Activated CD8-positive, alpha-beta memory T cell treated with anti-CD3 and anti-CD28 coated beads for 4 hours (primary cell): Measurements from ENCODE around the gene FAM180A.
"Not testable (repeated sequence)": the region's sequence is repeated elsewhere in the genome, so short reads cannot be mapped to it uniquely, and the experiment has no call there.

ENCODE experiments used
- DNase-seq, 2 donors: peaks; one replicate each; pipeline ENCODE4 v3.0.0-alpha.2; 2020; ENCODE audit warnings: low read depth in 2 of 2

The FAM180A gene

DNA sequence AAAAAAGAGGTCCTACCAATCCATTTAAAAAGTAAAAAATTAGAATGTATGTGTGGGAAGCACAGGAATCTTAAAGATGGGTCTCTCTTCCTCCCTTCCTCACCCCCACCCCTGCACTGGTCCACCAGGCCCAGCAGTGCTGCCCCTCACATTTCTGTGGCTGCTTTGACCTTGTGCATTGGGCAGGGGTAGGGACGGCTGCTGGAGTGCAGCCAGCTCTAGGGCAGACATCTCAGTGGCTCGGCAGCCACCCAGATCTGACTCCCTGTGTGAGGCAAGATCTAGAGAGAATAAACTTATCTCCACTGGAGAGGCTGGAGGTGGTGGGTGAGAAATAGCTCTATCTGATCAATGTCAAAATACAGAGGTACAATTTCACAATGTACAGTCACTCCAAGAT is 6.7 kb downstream of the FAM180A start:
- DNase-seq = no peak

- no peak for DNase-seq
Observed at GRCh38 chr7:135740889-135741288, 7.7 kb downstream of the FAM180A start.

DNA sequence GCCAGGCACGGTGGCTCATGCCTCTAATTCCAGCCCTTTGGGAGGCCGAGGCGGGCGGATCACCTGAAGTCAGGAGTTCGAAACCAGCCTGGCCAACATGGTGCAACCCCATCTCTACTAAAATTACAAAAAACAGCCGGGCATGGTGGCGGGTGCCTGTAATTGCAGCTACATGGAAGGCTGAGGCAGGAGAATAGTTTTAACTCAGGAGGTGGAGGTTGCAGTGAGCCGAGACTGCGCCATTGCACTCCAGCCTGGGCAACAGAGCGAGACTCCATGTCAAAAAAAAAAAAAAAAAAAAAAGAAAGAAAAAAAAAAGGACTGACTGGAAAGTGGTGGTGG is 11.3 kb downstream of the FAM180A start:
- not testable (repeated sequence) for DNase-seq

DNA sequence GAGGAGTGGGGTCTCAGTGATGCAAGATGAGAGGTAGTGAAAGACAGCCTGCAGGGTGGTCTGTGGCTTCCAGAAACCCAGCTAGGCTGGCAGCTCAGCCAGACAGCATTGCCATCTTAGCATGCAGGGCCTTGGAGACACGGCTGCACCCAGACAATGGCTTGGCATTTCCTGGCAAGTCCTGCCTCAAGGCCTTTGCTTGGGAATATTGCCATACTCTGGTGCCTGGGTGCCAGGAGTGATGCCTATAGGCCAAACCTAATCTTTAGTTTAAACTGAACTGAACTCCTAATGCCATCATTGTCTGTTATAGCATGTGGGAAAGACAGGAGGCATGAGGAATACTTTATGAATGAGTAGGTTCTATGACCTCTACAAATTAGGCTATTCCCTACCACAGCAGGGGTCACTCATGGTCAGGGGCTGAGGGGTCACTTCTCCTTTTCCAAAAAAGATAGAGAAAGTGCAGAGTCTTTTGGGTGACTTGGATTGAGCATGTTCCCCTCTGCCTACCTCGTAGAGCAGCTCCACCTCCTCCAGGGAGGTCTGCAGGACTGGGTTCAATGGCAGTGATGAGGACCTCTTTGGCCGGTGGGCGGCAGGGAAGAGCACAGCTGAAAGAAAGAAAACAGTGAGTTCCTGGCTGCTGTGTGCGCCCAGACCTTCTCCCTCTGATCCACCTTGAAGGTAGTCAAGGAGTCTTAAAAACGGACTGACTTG is 11.9 kb downstream of the FAM180A start:
- no peak for DNase-seq

DNA sequence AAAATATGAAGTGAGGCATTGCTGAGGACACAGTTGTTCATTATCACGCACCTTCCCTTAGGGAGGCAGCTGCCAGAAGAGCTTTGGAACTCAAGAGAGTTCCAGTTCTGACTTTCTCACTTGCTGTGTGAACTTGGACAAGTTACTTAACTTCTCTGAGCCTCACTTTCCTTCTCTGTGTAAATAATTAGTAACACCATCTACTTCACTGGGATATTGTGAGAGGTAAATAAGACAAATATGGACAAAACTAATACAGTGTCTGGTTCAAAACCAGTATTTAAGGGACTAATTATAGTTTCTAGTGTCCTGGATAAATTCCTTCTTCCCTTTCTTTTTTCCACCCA is 14.3 kb downstream of the FAM180A start:
- no peak for DNase-seq

DNA sequence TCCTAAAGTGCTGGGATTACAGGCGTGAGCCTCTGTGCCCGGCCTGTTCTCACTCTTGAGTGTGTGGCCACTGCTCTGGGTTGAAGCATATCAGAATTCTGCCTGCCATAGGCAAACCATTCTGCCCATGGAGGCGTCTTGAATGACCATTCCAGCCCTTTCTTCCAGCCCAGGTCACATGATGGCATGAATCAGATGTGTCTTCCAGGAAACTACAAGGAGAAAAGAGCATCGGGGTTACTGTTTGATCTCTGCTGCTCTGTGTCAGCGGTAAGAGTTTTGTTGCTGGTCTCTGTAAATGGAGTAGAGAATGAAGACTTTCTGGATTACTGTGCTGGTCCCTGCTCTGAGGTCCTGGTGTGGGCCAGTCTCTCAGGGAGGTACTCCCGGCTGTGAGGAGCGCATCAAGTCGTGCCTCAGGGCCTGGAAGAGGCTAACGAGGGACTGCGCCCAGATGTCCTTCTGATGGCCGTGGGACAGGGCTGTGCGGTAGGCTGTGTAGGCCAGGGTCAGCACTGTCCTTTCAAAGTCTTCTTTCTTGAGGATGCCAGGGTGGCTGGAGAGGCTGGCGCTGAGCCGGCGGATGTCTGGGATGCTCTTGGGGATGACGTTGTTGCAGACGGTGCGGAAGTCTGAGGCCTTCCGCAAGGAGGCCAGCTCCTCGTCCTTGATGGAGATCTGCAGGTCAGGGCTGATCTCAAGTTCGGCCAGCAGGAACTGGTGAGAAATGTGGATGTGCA is 14.8 kb downstream of the FAM180A start:
- DNase-seq = no peak

DNA sequence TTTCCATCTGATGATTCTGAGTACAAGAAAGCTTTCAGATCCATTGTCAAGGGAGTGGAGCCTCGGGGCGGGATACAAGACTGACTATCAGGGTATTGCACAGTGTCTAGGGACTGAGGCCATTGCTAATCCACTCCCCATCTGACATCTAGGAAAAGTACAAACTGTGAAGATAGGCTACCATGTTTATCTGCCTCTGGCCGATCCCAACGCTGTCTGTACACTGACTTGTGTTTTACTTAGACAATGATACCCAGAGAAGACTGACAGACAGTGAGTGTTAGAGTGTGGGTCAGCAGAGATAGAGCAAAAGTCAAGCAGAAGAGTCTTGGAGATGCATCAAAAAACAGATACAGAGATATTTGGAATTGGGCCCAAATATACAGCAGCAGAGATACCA is 17.5 kb downstream of the FAM180A start:
- DNase-seq = no peak

DNA sequence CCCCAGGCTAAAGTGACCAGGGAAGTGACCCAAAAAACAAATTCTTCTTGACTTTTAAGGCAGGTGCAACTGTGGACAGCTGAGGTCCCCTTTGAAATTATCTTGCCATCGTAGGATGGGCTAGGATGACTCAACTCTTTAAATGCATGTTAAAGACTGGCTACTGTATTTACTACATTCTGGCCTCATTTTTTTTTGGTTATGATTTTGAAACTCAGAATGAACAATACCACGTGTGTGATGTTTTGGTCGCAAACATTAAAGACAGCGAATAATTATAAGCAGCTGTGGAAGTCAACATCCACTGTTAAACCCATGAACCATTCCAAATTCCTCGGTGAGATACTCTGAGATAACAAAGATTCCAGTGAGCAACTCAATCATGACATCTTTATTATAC is 19.4 kb downstream of the FAM180A start:
- DNase-seq = no peak

DNA sequence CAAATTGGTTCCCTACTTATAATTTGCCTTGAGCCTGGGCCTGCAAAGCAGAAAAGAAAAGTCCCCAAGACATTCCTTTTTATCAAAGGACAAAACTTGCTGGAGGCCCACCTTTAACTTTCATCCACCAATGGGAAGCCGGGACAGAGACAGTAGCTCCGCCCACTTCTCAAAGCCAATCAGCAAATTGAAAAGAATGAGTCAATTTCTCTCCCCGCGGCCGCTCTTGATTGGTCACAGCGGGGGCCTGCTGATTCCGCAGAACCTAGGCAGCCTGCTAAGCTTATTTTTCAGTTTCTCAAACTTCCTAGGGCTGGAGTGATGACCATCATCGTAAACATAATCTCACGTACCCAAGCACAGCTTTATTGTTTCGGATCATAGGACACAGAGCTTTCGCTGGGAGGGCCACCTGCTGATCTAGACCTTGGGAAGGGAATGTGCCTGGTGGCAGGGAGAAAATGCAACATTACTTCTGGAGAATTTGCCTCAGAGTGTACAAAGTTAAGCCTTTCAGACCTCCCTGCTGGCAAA is 20.4 kb downstream of the FAM180A start, which contains the start of gene SLC13A4:
SLC13A4 (minus strand) TSS at position 51 of the 534 bp plus-strand sequence. CDS start 690 bp downstream, outside the sequence.
- DNase-seq = no peak

GRCh38 chr7:135726911-135727673 is 21.5 kb downstream of the FAM180A start:
- no peak for DNase-seq

GRCh38 chr7:135726276-135726788 is 22.3 kb downstream of the FAM180A start:
- DNase-seq = no peak

- no peak for DNase-seq
Observed at GRCh38 chr7:135723411-135723810, 25.2 kb downstream of the FAM180A start.

- DNase-seq = no peak
Observed at GRCh38 chr7:135721198-135721820, 27.3 kb downstream of the FAM180A start.

- no peak for DNase-seq
Observed at GRCh38 chr7:135719688-135720087, 28.9 kb downstream of the FAM180A start.

DNA sequence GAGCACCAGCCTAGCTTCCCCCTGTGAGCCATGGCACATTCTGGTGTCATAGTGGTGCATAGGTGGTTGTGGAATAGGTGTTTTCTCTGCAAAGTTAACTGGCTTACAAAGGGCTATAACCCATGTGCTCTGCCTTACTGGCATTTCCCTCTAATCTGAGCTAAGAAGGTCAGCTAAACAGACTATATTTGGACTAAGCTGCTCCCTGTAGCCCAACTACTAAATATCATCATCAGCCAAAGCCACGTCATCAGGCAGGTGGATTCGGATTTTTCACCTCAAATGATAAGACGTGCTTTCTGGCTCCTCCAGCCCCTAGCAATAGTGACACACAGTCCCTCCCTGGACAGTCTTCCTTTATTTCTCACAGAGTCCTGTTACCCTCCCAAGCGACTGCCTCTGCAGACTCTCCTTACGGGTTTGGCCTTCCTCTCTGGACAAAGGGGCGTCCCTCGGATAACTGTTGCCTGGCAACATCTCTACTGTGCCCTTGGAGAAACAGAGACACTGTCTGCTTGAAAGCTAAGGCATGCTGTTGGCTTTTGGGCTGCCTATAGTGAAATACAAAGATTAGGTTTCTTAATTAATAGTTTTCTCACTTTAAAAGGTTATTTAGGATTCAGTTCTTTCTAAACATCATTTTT is 29.7 kb downstream of the FAM180A start:
- DNase-seq = no peak

DNA sequence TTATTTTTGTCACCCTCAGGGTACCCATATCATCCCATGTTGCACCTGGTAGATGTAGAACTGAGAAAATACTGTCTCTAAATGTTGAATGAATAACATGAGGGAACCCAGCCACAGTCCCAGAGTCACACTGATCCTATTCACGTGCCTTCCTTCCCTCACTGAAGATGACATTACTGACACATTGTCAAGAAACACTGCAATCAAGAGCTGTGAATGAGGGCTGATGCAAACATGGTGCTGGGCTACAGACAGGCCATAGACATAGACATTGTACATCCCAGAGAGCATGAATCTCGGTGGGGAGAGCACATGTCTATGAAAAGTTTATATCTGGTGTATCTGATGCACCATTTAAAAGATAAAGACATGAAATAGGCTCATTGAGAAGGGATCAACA is 30.4 kb downstream of the FAM180A start:
- no peak for DNase-seq

DNA sequence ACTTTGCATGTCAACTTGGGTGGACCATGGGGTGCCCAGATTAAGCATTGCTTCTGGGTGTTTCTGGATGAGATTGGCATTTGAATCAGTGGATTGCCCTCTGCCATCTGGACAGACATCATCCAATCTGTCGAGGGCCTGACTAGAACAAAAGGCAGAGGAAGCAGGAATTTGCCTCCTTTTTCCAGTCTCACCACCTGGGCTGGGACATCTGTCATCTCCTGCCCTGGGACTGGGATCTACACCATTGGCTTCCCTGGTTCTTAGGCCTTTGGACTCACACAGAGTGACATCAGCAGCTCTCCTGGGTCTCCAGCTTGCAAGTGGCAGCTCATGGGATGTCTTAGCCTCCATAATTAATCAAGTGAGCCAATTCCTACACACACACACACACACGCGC is 30.9 kb downstream of the FAM180A start:
- no peak for DNase-seq

DNA sequence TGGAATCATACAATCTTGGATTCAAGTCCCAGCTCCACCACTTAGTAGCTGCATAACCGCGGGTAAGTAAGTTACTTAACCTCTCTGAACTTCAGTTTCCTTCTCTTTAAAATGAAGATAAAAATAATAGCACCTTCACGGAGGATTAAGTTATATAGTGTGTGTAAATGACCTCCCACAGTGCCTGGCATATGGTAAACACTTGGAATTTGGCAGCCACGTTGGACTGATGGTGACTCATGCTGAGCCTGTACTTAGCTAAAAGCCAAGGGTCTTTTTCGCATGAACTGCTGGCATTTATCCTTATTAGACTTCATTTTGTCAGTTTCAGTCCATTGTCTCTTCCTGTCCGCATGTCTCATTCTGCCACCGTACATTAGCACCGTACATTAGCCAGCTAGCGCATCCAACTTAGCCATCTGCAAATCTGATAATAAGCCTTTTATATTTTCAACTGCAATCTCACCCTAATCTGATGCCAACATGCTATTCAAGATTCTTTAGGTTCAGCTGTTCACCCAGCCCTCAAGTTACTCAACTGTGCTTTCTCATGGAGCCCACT is 31.9 kb downstream of the FAM180A start:
- DNase-seq = no peak

- DNase-seq = no peak
Observed at GRCh38 chr7:135715673-135716072, 32.9 kb downstream of the FAM180A start.

GRCh38 chr7:135715055-135715522 is 33.5 kb downstream of the FAM180A start:
- no peak for DNase-seq

DNA sequence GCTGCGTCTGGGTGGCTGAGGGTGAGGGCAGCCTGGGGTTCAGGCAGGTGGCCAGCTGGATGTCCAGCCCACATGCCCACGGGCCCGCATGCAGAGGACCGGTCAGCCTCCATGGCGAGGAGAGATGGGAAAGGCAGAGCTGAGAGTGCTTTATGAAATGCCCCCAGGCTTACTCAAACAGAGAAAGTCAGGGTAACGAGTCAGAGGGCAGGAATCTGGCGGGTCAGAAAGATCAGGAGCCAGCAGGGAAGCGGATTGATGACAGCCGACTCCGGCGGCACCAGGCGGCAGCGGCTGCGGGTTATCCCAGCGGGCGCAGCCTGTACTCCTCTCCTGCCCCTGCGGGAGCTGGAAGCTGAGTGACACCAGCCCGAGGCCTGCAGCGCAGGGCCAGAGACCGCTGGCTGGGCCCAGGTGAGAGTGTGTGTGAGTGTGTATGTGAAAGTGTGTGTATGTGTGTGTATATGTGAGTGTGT is 34.0 kb downstream of the FAM180A start:
- DNase-seq = no peak
